ENCODE results near the gene UNC13B. TPM values are rescaled to one million over a fixed set of nuclear protein-coding genes. Genes with fewer than 3 reads are reported as not detected.

The UNC13B gene
- total and polyA plus RNA-seq, 2 experiments from 2014 or later: 8.7 to 52.1 TPM

DNA sequence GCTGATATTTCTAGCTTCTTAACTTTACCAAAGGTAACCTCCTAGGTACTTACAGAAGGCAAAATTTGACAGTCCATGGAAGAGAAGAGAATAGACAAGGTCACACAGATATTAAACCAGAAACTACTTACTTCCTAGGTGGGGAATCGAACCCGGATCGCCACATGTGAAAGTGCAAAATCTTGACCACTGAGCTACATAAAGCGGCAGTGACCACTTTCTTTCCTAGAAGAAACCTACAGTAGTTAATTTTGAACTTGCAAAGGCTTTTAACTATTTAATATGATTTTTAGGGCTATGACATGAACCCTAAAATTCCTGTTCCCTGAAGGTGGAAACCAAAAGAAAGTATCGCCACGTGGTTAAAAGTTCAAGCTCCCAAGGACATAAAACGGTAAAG is 25.8 kb upstream of the UNC13B start:
- peaks cover 4% of the 10 kb centered on the region for H3K27me3 Mint-ChIP-seq (ENCODE audit: insufficient read depth, low read depth, poor library complexity)
- no peak overlapping the region for H3K27ac ChIP-seq (ENCODE audit: low read depth)
- DNase-seq (ENCODE audit: low spot score) (no peak), ATAC-seq (no peak)
- no peaks in the 10 kb centered on the region for H3F3A ChIP-seq (replicated peaks; ENCODE audit: low read depth)
- no peaks in the 10 kb centered on the region for H4K20me1 ChIP-seq (replicated peaks; ENCODE audit: insufficient read depth)
- no peak overlapping the region for H3K4me3 ChIP-seq
- H3K4me3 Mint-ChIP-seq: no peak overlapping the region
- H3K36me3 ChIP-seq (ENCODE audit: insufficient read depth): no peaks in the 10 kb centered on the region
- no peaks in the 10 kb centered on the region for H3K4me1 Mint-ChIP-seq
- no peak overlapping the region for H3K27ac Mint-ChIP-seq
- H3K36me3 Mint-ChIP-seq (ENCODE audit: low read depth): peaks cover 13% of the 10 kb centered on the region
- no peaks in the 10 kb centered on the region; the same call in 1 of the 2 replicates for H3K9me2 ChIP-seq (ENCODE audit: insufficient read depth)
- no peaks in the 10 kb centered on the region for H3K79me2 ChIP-seq (replicated peaks; ENCODE audit: insufficient read depth)
- no peak overlapping the region for H2AFZ ChIP-seq
- no peaks in the 10 kb centered on the region for H3K4me1 ChIP-seq (ENCODE audit: insufficient read depth)
- peaks cover 63% of the 10 kb centered on the region for H3K9me3 Mint-ChIP-seq
- no peak overlapping the region for H3K4me2 ChIP-seq
- TF ChIP-seq POLR2AphosphoS5 (IDR thresholded peaks at IDR 0.05; ENCODE audit: low read depth): no peak
- TF ChIP-seq, protein P1, sequence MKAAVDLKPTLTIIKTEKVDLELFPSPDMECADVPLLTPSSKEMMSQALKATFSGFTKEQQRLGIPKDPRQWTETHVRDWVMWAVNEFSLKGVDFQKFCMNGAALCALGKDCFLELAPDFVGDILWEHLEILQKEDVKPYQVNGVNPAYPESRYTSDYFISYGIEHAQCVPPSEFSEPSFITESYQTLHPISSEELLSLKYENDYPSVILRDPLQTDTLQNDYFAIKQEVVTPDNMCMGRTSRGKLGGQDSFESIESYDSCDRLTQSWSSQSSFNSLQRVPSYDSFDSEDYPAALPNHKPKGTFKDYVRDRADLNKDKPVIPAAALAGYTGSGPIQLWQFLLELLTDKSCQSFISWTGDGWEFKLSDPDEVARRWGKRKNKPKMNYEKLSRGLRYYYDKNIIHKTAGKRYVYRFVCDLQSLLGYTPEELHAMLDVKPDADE (IDR thresholded peaks at IDR 0.05): no peak
- TF ChIP-seq, protein P2, sequence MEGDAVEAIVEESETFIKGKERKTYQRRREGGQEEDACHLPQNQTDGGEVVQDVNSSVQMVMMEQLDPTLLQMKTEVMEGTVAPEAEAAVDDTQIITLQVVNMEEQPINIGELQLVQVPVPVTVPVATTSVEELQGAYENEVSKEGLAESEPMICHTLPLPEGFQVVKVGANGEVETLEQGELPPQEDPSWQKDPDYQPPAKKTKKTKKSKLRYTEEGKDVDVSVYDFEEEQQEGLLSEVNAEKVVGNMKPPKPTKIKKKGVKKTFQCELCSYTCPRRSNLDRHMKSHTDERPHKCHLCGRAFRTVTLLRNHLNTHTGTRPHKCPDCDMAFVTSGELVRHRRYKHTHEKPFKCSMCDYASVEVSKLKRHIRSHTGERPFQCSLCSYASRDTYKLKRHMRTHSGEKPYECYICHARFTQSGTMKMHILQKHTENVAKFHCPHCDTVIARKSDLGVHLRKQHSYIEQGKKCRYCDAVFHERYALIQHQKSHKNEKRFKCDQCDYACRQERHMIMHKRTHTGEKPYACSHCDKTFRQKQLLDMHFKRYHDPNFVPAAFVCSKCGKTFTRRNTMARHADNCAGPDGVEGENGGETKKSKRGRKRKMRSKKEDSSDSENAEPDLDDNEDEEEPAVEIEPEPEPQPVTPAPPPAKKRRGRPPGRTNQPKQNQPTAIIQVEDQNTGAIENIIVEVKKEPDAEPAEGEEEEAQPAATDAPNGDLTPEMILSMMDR (conservative IDR thresholded peaks at IDR 0.05; ENCODE audit: low read depth in 2 of 2): no peak
- TF ChIP-seq ZNF331 (CRISPR knock-in tag; IDR thresholded peaks at IDR 0.05; ENCODE audit: low read depth): no peak
- TF ChIP-seq EZH2 (IDR thresholded peaks at IDR 0.05; ENCODE audit: low read depth, unreplicated experiment): no peak
- TF ChIP-seq EZH2phosphoT487 (IDR thresholded peaks at IDR 0.05; ENCODE audit: unreplicated experiment): no peak
- H3K27me3 ChIP-seq (ENCODE audit: insufficient read depth): no peaks in the 10 kb centered on the region

DNA sequence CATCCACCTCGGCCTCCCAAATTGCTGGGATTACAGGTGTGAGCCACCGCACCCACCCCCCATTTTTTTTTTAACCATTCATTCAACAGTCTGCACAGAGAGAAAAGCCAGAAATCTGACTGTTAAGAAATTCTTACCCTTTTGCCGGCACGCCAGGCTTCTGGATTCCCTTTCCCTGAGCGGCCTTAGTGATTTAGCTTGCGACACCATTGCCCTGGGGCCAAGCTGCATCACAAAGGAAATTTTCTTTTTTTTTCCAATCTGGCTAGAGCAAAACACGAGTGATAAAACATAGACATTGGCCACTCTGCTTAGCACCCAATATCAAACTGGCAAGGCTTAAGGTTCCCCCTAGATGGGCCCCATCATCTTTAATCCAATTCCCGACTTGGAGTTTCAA is 24.9 kb upstream of the UNC13B start:
- Histone ChIP-seq H3K79me2 (replicated peaks; ENCODE audit: insufficient read depth) (no peaks in the 10 kb centered on the region), H4K20me1 (replicated peaks; ENCODE audit: insufficient read depth) (no peaks in the 10 kb centered on the region), H3K9me2 (ENCODE audit: insufficient read depth) (no peaks in the 10 kb centered on the region; the same call in 1 of the 2 replicates), H2AFZ (no peak overlapping the region), H3K27me3 (ENCODE audit: insufficient read depth) (no peaks in the 10 kb centered on the region), H3F3A (replicated peaks; ENCODE audit: low read depth) (no peaks in the 10 kb centered on the region), H3K36me3 (ENCODE audit: insufficient read depth) (0 out of 2 replicates have a peak, but pooled peaks cover 3% of the 10 kb centered on the region), H3K4me3 (no peak overlapping the region), H3K4me1 (ENCODE audit: insufficient read depth) (no peaks in the 10 kb centered on the region), H3K4me2 (no peak overlapping the region), H3K27ac (ENCODE audit: low read depth) (no peak overlapping the region)
- no peaks in the 10 kb centered on the region for H3K4me1 Mint-ChIP-seq
- DNase-seq (ENCODE audit: low spot score) (no peak), ATAC-seq (no peak)
- H3K36me3 Mint-ChIP-seq (ENCODE audit: low read depth): peaks cover 13% of the 10 kb centered on the region
- H3K9me3 Mint-ChIP-seq: peaks cover 65% of the 10 kb centered on the region
- peaks cover 4% of the 10 kb centered on the region for H3K27me3 Mint-ChIP-seq (ENCODE audit: insufficient read depth, low read depth, poor library complexity)
- no peak overlapping the region for H3K27ac Mint-ChIP-seq
- H3K4me3 Mint-ChIP-seq: no peak overlapping the region
- no peak for TF ChIP-seq CREB1 (CRISPR knock-in tag; IDR thresholded peaks at IDR 0.05; ENCODE audit: low read depth)
- no peak for TF ChIP-seq STAT1 (IDR thresholded peaks at IDR 0.05; ENCODE audit: unreplicated experiment)
- no peak for TF ChIP-seq ZNF114 (CRISPR knock-in tag; IDR thresholded peaks at IDR 0.05)
- no peak for TF ChIP-seq EZH2phosphoT487 (IDR thresholded peaks at IDR 0.05; ENCODE audit: unreplicated experiment)
- no peak for TF ChIP-seq ZNF331 (CRISPR knock-in tag; IDR thresholded peaks at IDR 0.05; ENCODE audit: low read depth)
- TF ChIP-seq, protein P1 (IDR thresholded peaks at IDR 0.05): no peak
- TF ChIP-seq, protein P3, sequence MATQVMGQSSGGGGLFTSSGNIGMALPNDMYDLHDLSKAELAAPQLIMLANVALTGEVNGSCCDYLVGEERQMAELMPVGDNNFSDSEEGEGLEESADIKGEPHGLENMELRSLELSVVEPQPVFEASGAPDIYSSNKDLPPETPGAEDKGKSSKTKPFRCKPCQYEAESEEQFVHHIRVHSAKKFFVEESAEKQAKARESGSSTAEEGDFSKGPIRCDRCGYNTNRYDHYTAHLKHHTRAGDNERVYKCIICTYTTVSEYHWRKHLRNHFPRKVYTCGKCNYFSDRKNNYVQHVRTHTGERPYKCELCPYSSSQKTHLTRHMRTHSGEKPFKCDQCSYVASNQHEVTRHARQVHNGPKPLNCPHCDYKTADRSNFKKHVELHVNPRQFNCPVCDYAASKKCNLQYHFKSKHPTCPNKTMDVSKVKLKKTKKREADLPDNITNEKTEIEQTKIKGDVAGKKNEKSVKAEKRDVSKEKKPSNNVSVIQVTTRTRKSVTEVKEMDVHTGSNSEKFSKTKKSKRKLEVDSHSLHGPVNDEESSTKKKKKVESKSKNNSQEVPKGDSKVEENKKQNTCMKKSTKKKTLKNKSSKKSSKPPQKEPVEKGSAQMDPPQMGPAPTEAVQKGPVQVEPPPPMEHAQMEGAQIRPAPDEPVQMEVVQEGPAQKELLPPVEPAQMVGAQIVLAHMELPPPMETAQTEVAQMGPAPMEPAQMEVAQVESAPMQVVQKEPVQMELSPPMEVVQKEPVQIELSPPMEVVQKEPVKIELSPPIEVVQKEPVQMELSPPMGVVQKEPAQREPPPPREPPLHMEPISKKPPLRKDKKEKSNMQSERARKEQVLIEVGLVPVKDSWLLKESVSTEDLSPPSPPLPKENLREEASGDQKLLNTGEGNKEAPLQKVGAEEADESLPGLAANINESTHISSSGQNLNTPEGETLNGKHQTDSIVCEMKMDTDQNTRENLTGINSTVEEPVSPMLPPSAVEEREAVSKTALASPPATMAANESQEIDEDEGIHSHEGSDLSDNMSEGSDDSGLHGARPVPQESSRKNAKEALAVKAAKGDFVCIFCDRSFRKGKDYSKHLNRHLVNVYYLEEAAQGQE (IDR thresholded peaks at IDR 0.05; ENCODE audit: unreplicated experiment): no peak
- no peak for TF ChIP-seq POLR2AphosphoS5 (IDR thresholded peaks at IDR 0.05; ENCODE audit: low read depth)
